HL-60 (cell line): ENCODE measurements around the gene OBSL1.
A peak's percentile ranks its signal among the peaks of the same experiment; 100 is the strongest.

Experiments used
- DNase-seq, 2 experiments: peaks; one replicate each; pipeline ENCODE4 v3.0.0-alpha.2; 2010 to 2020; ENCODE audit warnings: low read depth in 1 of 2, low spot score in 1 of 2
- H3K27ac ChIP-seq: fragments of 250-450 bp; sonication (Bioruptor Pico); replicated peaks from 2 replicates; pipeline ENCODE4 v1.5.1; 2020; ENCODE audit warnings: mild to moderate bottlenecking, moderate library complexity
- H3K27me3 ChIP-seq: fragments of 250-450 bp; sonication (Bioruptor Pico); 2 replicates; pipeline ENCODE4 v1.5.1; 2021; ENCODE audit warnings: mild to moderate bottlenecking, moderate library complexity; ENCODE audit not compliant: insufficient read depth, poor library complexity, severe bottlenecking
- H3K4me3 ChIP-seq: replicated peaks from 2 replicates; pipeline ENCODE4 v1.5.1; 2011; ENCODE audit warnings: mild to moderate bottlenecking, control low read depth, low read length; ENCODE audit not compliant: insufficient read depth
- CTCF ChIP-seq: IDR thresholded peaks from one replicate; pipeline ENCODE4 v1.5.1; 2011; ENCODE audit warnings: low read length, control low read depth, inconsistent platforms; ENCODE audit not compliant: insufficient read depth
- GABPA ChIP-seq: IDR thresholded peaks from 2 replicates; pipeline ENCODE4 v1.6.1; 2012; ENCODE audit warnings: low read depth
- POLR2AphosphoS5 ChIP-seq: IDR thresholded peaks from 2 replicates; pipeline ENCODE4 v1.6.1; 2012; ENCODE audit warnings: low read depth
- SPI1 ChIP-seq: IDR thresholded peaks from 2 replicates; pipeline ENCODE4 v1.6.1; 2012; ENCODE audit warnings: low read depth, mild to moderate bottlenecking, borderline replicate concordance
- TF ChIP-seq, protein P1 (sequence below): IDR thresholded peaks from 2 replicates; pipeline ENCODE4 v1.6.1; 2012; ENCODE audit warnings: low read depth; ENCODE audit not compliant: insufficient replicate concordance

Gene OBSL1

GRCh38 chr2:219515874-219516629 lies 55.3 kb downstream of the OBSL1 start:
- no peak for DNase-seq
- Histone ChIP-seq H3K27ac (no peak overlapping the region), H3K4me3 (no peak overlapping the region), H3K27me3 (peaks cover 76% of the 10 kb centered on the region)
- no peak for TF ChIP-seq GABPA
- no peak for TF ChIP-seq SPI1
- TF ChIP-seq, protein P1, sequence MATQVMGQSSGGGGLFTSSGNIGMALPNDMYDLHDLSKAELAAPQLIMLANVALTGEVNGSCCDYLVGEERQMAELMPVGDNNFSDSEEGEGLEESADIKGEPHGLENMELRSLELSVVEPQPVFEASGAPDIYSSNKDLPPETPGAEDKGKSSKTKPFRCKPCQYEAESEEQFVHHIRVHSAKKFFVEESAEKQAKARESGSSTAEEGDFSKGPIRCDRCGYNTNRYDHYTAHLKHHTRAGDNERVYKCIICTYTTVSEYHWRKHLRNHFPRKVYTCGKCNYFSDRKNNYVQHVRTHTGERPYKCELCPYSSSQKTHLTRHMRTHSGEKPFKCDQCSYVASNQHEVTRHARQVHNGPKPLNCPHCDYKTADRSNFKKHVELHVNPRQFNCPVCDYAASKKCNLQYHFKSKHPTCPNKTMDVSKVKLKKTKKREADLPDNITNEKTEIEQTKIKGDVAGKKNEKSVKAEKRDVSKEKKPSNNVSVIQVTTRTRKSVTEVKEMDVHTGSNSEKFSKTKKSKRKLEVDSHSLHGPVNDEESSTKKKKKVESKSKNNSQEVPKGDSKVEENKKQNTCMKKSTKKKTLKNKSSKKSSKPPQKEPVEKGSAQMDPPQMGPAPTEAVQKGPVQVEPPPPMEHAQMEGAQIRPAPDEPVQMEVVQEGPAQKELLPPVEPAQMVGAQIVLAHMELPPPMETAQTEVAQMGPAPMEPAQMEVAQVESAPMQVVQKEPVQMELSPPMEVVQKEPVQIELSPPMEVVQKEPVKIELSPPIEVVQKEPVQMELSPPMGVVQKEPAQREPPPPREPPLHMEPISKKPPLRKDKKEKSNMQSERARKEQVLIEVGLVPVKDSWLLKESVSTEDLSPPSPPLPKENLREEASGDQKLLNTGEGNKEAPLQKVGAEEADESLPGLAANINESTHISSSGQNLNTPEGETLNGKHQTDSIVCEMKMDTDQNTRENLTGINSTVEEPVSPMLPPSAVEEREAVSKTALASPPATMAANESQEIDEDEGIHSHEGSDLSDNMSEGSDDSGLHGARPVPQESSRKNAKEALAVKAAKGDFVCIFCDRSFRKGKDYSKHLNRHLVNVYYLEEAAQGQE, result no peak
- no peak for TF ChIP-seq POLR2AphosphoS5
- no peak for TF ChIP-seq CTCF

- Histone ChIP-seq H3K27me3 (peaks cover 77% of the 10 kb centered on the region), H3K4me3 (no peak overlapping the region), H3K27ac (no peak overlapping the region)
- no peak for DNase-seq
- TF ChIP-seq CTCF (no peak), POLR2AphosphoS5 (no peak), SPI1 (no peak), GABPA (no peak)
- TF ChIP-seq, protein P1, result no peak
These were observed 56.5 kb downstream of the OBSL1 start for GRCh38 chr2:219514836-219515235.

DNA sequence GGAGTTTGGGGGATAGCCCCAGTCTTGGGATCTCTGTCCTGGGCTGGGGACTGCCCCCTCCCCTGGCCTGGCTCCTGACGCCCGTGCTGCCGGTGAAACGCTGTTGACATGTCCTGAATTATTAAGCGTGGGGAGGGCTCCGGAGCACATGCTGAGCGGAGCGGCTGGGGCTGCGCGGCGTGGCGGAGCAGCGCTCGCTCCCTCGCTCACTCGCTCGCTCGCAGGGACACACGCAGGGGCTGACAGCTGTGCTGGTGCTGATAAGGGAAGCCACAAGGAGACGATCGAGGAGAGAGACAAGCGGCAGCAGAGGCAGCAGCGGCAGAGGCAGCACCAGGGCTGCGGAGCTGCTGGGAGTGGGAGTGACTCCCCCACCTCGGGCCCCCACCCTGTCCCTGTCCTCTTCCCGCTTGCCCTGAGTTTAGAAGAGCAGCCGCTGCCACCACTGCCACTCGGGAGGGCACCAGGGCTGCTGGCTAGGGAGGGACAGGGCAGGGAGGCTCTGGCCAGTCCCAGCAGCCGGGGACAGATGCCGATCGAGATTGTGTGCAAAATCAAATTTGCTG lies 57.1 kb downstream of the OBSL1 start, which contains the start of gene ASIC4:
TSS of gene ASIC4 (plus strand) at position 287 of the 566 bp plus-strand sequence. CDS start at position 530, 243 bp downstream.
- Histone ChIP-seq H3K27me3 (peaks cover 76% of the 10 kb centered on the region), H3K4me3 (no peak within 1 kb of the TSS), H3K27ac (no peak within 1 kb of the TSS)
- TF ChIP-seq POLR2AphosphoS5, result no peak; the same call in 1 of the 2 replicates
- TF ChIP-seq GABPA, result no peak
- no peak for TF ChIP-seq CTCF
- TF ChIP-seq, protein P1, result no peak
- TF ChIP-seq SPI1, result no peak
- peak in 1 of 2 experiments; percentile 54 for DNase-seq
